ENCODE results near the gene CASK. TPM values are rescaled to one million over a fixed set of nuclear protein-coding genes. Genes with fewer than 3 reads are reported as not detected.
"Not testable (repeated sequence)": the region's sequence is repeated elsewhere in the genome, so short reads cannot be mapped to it uniquely, and the experiment has no call there.

CASK gene
- total RNA-seq, 2 donors from 2014 or later: 90.8 to 107 TPM

- no peaks in the 10 kb centered on the region for H3K36me3 ChIP-seq
- no peak for TF ChIP-seq CTCF (IDR thresholded peaks at IDR 0.05)
- no peaks in the 10 kb centered on the region for H3K4me1 ChIP-seq
- H3K9ac ChIP-seq (ENCODE audit: low read depth in 2 of 2, low read length in 2 of 2): no peak overlapping the region
- no peak overlapping the region for H3K4me3 ChIP-seq
- DNase-seq: no peak
- H3K27ac ChIP-seq: no peak overlapping the region
- intact Hi-C loops (cut with DNase I): no loop called here
- H3K27me3 ChIP-seq: no peaks in the 10 kb centered on the region
- no peaks in the 10 kb centered on the region for H3K9me3 ChIP-seq
Measured at GRCh38 chrX:41661366-41662095, 261.8 kb downstream of the CASK start.

DNA sequence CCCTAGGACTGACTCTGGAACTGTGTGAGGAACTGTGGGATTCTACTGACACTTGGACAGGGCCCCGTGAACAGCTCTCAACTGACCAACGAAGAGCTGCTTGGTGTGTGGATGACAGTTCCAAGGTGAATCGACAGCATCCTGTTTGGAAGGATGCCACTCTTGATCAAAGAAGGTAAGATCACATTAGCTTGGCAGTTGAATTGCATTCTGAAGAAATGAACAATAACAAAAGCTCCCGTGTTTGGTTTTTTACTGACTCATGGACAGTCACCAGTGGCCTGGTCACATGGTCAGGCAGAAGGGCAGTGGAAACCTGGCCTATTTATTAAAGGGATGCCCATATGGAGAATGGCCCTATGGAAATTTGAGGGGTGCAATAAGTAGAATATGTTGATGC, 267.7 kb downstream of the CASK start:
- Histone ChIP-seq H3K9ac (ENCODE audit: low read depth in 2 of 2, low read length in 2 of 2) (no peak overlapping the region), H3K4me3 (no peak overlapping the region), H3K36me3 (no peaks in the 10 kb centered on the region), H3K9me3 (no peaks in the 10 kb centered on the region), H3K4me1 (no peaks in the 10 kb centered on the region), H3K27me3 (no peaks in the 10 kb centered on the region), H3K27ac (no peak overlapping the region)
- TF ChIP-seq CTCF (IDR thresholded peaks at IDR 0.05): no peak
- no peak for DNase-seq
- intact Hi-C loops (cut with DNase I): no loop called here

DNA sequence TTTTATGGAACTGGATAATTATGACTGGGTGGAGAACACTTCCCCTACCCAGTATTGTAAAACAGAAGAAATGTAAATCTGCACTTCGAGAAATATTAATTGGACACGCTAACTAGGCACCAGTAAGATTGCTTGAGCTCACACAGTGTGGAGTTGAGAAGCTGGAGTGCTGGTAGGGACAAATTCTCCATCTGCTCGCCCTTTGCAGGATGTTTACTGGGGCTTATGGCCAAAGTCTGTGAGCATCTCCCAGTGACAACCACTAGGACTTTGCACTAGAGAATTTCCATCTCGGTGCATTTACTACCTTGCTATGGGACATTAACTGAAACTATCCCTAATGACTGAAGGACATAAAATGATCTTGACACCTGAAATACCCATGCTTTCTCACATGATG, 268.3 kb downstream of the CASK start:
- no peak for DNase-seq
- H3K36me3 ChIP-seq: no peaks in the 10 kb centered on the region
- intact Hi-C loops (cut with DNase I): no loop called here
- TF ChIP-seq CTCF (IDR thresholded peaks at IDR 0.05): no peak
- H3K27me3 ChIP-seq: no peaks in the 10 kb centered on the region
- no peak overlapping the region for H3K9ac ChIP-seq (ENCODE audit: low read depth in 2 of 2, low read length in 2 of 2)
- no peaks in the 10 kb centered on the region for H3K9me3 ChIP-seq
- no peak overlapping the region for H3K4me3 ChIP-seq
- no peaks in the 10 kb centered on the region for H3K4me1 ChIP-seq
- no peak overlapping the region for H3K27ac ChIP-seq

DNA sequence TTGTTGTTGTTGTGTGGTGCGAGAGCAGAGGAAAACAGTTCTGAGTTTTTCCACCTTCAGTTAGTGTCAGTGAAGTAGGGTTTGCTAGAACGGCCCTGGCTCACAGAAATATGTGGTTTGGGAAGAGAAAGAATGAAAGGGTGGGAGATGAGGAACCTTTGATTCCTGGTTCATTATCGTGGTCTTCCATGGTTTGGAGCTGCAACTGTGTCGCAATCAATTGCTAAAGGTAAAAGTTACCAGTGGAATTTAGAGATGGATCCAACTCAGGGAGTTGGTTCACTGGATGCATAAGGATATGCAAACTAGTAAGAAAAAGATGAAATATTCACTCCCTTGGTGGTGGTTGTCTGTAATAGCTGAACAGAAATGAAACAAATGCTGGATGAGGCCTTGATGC, 270.2 kb downstream of the CASK start:
- intact Hi-C loops (cut with DNase I): no loop called here
- no peak for TF ChIP-seq CTCF (IDR thresholded peaks at IDR 0.05)
- H3K4me1 ChIP-seq: no peaks in the 10 kb centered on the region
- H3K4me3 ChIP-seq: no peak overlapping the region
- no peak overlapping the region for H3K9ac ChIP-seq (ENCODE audit: low read depth in 2 of 2, low read length in 2 of 2)
- H3K36me3 ChIP-seq: no peaks in the 10 kb centered on the region
- H3K27ac ChIP-seq: no peak overlapping the region
- no peaks in the 10 kb centered on the region for H3K9me3 ChIP-seq
- no peaks in the 10 kb centered on the region for H3K27me3 ChIP-seq
- no peak for DNase-seq

- H3K4me1 ChIP-seq; intact Hi-C loops (cut with DNase I); H3K9ac ChIP-seq (ENCODE audit: low read depth in 2 of 2, low read length in 2 of 2); H3K27me3 ChIP-seq; H3K9me3 ChIP-seq; H3K27ac ChIP-seq; H3K4me3 ChIP-seq; DNase-seq; H3K36me3 ChIP-seq: not testable (repeated sequence)
Measured at GRCh38 chrX:41646201-41646600, 277.2 kb downstream of the CASK start.

GRCh38 chrX:41634284-41634683, 289.1 kb downstream of the CASK start:
- Histone ChIP-seq H3K9me3 (no peaks in the 10 kb centered on the region), H3K27ac (no peak overlapping the region), H3K9ac (ENCODE audit: low read depth in 2 of 2, low read length in 2 of 2) (no peak overlapping the region), H3K27me3 (no peaks in the 10 kb centered on the region), H3K4me1 (no peaks in the 10 kb centered on the region), H3K4me3 (no peak overlapping the region), H3K36me3 (no peaks in the 10 kb centered on the region)
- intact Hi-C loops (cut with DNase I): no loop called here
- TF ChIP-seq CTCF (IDR thresholded peaks at IDR 0.05): no peak
- DNase-seq: no peak
